Measurements from ENCODE around the gene BCL2L12.

GRCh38 chr19:49651820-49652550 is 13.7 kb upstream of the BCL2L12 start:
- no peak for TF ChIP-seq CTCF (tag by site-specific recombination; IDR thresholded peaks at IDR 0.05)
- TF ChIP-seq ZNF404 (tag by site-specific recombination; IDR thresholded peaks at IDR 0.05) = no peak
- TF ChIP-seq BCL6B (tag by site-specific recombination; IDR thresholded peaks at IDR 0.05) = no peak
- TF ChIP-seq SP7 (tag by site-specific recombination; IDR thresholded peaks at IDR 0.05) = no peak
- TF ChIP-seq REST (tag by site-specific recombination; IDR thresholded peaks at IDR 0.05) = no peak
- no peak for TF ChIP-seq INSM2 (tag by site-specific recombination; IDR thresholded peaks at IDR 0.05)
- TF ChIP-seq HOXD13 (CRISPR knock-in tag; IDR thresholded peaks at IDR 0.05; ENCODE audit: borderline replicate concordance) = no peak
- no peak for TF ChIP-seq ZSCAN23 (tag by site-specific recombination; IDR thresholded peaks at IDR 0.05)
- no peak for TF ChIP-seq REPIN1 (tag by site-specific recombination; IDR thresholded peaks at IDR 0.05; ENCODE audit: low read depth)
- no peak for TF ChIP-seq ZNF776 (tag by site-specific recombination; IDR thresholded peaks at IDR 0.05; ENCODE audit: borderline replicate concordance)
- no peak for TF ChIP-seq YY1 (tag by site-specific recombination; IDR thresholded peaks at IDR 0.05)
- no peak for TF ChIP-seq ZNF639 (tag by site-specific recombination; IDR thresholded peaks at IDR 0.05)
- TF ChIP-seq ZNF558 (tag by site-specific recombination; IDR thresholded peaks at IDR 0.05) = no peak
- no peak for TF ChIP-seq ZNF518A (tag by site-specific recombination; conservative IDR thresholded peaks at IDR 0.05; ENCODE audit: low read depth)
